ENCODE results near the gene HOXD8.

Gene HOXD8

GRCh38 chr2:176091329-176092258 is 37.9 kb upstream of the HOXD8 start:
- DNase-seq (ENCODE audit: low read depth): no peak

- no peak for DNase-seq (ENCODE audit: low read depth)
These were observed 37.0 kb upstream of the HOXD8 start, which contains the start of gene HOXD13 for GRCh38 chr2:176092270-176093144. HOXD13 (plus strand) TSS chr2:176092721; CDS start chr2:176092891, 170 bp downstream.

DNA sequence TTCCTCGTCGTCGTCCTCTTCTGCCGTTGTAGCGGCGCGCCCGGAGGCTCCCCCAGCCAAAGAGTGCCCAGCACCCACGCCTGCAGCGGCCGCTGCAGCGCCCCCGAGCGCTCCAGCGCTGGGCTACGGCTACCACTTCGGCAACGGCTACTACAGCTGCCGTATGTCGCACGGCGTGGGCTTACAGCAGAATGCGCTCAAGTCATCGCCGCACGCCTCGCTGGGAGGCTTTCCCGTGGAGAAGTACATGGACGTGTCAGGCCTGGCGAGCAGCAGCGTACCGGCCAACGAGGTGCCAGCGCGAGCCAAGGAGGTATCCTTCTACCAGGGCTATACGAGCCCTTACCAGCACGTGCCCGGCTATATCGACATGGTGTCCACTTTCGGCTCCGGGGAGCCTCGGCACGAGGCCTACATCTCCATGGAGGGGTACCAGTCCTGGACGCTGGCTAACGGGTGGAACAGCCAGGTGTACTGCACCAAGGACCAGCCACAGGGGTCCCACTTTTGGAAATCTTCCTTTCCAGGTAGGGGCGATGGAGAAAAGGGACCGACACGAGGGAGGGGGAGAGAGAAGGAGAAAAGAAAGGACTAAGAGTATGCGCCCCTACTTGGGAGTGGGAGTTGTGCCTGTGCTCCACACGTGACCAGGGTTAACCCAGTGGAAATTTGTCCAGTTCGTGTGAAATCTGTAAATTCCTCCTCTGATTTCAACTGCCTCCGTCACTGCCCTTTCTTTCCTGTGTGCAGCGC is 36.2 kb upstream of the HOXD8 start:
- no peak for DNase-seq (ENCODE audit: low read depth)

GRCh38 chr2:176093898-176094249 is 35.6 kb upstream of the HOXD8 start:
- DNase-seq (ENCODE audit: low read depth): no peak

GRCh38 chr2:176094349-176094748 is 35.2 kb upstream of the HOXD8 start:
- no peak for DNase-seq (ENCODE audit: low read depth)

- DNase-seq (ENCODE audit: low read depth): no peak
These were observed 34.1 kb upstream of the HOXD8 start for GRCh38 chr2:176095421-176095820.

DNA sequence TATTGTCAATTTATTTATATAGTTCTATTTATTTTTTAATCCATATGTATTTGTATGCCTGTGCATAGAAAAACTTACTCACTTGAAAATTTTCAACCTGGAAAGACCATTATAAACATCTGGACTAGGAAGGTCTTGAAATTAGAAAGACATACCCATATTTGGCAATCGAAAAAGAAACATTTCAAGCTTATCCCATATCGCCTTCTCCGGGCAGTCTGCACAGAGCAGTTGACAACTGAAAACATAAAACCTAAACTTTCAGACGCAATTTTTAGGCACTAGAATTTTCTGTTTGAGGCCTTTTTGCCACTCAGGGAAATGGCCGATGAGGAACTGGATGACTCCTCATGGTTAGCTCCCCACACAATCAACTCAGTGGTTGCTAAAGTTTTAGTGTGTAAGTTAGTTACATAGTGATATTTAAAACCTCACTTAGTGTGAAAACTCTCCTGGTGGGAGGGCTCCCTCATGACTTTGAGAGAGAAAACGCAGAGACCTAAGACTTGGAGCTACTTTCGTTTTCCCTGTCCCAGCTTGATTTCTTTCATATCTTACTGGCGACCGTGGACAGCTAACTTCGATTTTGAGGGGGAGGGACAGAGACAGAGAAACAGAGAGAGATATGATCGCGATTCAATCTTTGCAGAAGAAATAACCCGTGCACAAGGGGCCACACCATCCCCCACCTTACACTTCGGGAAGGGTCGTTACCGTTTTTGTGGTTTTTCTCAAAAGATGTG is 33.1 kb upstream of the HOXD8 start:
- no peak for DNase-seq (ENCODE audit: low read depth)

GRCh38 chr2:176096986-176097819 is 32.3 kb upstream of the HOXD8 start:
- peak; percentile 60 for DNase-seq (ENCODE audit: low read depth)

- no peak for DNase-seq (ENCODE audit: low read depth)
These were observed 31.6 kb upstream of the HOXD8 start for GRCh38 chr2:176097820-176098365.

DNA sequence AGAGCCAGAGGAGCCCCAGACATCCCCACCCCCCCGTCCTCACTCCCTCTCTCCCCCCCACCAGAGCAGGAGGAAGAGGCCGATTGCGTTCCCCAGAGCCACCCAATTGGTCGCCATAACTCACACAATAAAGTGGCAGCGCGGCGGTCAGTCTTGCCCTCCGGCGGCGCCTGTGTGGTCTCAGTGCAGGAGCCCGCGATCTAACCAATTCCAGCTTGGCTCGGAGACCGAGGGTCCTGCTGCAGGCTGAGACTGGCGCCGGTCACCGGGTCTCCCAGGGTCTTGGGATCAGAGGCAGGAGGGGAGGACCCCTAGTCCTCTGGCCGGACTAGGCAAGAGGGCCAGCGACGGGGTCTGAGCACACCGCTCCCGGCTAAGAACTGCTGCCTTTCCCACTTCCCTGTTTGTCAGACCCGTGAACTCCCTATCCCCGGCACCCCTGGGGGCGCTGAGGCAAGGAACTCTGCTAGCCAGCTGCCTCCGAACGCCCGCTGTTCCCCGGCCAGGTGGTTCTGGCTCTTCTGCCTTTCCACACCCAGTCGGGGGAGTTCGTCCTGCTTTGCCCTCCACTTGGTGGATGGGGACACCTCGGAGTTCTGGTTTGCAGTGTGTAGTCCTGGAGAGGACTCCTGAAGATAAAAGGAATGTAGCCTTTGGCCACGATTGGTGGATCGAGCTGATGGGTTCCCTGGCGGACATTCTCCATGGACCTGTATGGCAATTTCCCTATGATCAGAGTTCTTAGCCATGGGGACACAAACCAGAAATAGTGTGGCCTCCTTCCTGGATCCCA is 30.9 kb upstream of the HOXD8 start:
- no peak for DNase-seq (ENCODE audit: low read depth)

- no peak for DNase-seq (ENCODE audit: low read depth)
These were observed 30.3 kb upstream of the HOXD8 start for GRCh38 chr2:176099159-176099727.

GRCh38 chr2:176099728-176100546 is 29.6 kb upstream of the HOXD8 start, which contains the start of gene HOXD12:
HOXD12 (plus strand) TSS chr2:176099795; CDS start chr2:176099802, 7 bp downstream.
- no peak for DNase-seq (ENCODE audit: low read depth)

DNA sequence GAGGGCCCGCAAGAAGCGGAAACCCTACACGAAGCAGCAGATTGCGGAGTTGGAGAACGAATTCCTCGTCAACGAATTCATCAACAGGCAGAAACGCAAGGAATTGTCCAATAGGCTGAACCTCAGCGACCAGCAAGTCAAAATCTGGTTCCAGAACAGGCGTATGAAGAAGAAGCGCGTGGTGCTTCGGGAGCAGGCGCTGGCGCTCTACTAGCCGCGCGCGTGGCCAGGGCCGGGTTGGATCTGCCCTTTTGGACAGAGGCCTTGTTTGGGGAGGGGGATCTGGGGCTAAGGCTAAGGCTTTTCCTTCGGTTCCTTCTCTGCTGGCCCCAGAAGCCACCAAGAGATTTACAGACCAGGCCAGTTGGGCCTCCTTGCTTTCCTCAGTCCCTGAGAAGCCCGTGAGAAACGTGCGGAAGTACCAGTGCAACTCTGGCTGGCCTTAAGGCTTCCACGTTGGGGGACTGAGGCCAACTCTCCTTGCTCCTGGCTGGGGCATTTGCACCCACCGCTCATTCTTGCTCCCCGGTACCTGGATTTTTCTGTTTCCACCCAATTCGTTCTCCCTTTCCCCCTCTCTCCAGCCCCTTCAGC is 28.9 kb upstream of the HOXD8 start:
- DNase-seq (ENCODE audit: low read depth): no peak

DNA sequence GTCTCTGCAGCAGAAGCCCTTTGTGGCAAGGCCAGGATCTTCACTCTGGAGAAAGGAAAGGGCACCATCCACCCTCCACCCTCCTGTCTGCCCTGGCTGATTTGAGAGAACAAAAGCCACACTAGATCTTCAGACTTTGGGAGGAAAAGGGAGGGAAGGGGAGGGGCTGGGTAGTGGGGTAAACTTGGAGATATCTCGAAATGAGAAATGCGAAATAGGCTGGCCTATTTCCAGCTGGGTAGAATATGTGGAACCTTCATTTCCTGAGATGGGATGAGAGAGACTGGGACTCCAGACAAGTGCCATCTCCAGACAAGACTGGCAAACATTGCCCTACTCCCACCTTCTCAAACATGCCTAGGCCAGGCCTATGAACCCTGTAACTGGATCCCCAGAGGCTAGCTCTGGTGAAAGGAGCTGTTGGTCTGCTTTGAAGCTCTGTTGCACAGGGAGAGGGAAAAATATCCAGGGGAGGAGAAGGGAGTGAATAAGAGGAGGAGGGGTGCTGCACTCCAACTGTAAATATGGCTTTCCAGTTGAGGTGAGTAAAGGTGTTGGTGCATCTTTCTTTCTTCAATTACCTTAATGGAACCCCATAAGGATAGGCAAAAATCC is 28.2 kb upstream of the HOXD8 start:
- DNase-seq (ENCODE audit: low read depth): no peak

DNA sequence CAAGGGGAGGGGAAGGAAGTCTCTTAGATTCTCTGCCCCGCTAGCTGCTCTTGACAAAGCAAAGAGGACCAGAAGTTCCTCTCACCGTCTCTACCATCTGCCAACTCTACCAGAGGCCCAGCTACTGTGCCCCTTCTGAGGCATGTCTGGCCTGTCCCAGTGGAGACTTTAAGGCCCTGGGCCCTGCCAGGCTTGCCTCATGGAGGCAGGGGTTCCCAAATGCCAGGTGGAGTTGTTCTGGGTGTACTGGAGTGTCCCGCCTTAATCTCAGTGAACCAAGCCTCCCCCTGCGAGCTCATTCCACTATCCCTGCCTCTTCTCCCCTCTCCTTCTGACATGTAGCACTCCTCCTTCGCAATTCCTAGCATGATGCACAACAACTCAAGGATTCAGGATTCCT is 27.7 kb upstream of the HOXD8 start:
- DNase-seq (ENCODE audit: low read depth): no peak

DNA sequence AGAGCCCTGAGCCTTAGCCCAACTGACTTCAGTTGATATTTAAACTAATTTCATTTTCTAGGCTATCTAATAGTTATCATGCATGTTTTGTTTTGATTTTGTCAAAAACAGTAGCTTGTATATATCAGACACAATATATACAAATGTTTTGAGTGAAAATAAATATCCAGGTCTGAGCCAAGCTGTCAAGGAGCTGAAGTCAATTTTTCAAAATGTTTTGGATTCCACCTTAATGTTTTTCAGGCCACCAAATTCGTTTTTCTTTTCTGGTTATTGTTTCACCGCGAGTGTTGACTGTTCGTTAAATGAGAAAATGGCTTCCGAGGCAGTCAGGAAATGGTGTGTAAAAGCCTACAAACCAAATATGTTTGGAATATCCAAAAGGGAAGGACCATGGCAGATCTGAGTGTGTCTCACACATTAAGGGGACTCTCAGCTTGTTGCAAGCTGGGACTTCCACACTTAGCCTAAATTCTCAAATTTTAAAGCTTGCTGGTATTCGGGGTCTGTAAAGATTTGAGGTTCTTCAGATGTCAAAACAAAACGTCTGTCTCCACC is 27.1 kb upstream of the HOXD8 start:
- no peak for DNase-seq (ENCODE audit: low read depth)

DNA sequence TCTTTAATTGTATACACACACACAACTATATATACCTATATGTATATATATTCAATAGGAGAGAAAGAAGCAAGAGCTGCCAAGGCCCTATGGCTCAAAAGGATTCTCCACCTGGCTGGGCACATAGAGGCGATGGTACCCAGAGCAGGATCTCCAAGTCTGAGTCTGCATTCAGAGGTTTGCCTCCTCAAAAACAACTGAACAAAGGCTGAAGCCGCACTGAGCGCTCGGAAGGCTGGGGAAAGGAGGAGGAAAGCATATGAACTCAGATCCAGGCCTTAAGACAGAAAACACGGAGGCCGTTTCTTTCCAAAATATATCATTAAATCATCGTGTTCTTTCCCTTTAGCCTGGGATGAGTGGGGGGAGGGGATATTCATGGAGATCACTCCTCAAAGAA is 26.3 kb upstream of the HOXD8 start:
- DNase-seq (ENCODE audit: low read depth): no peak

Data from HS-5 (cell line).